Small intestine (tissue), 7 donors: Measurements from ENCODE around the gene FOLR1. TPM values are rescaled to one million over a fixed set of nuclear protein-coding genes. Genes with fewer than 3 reads are reported as not detected.

Experiments
- DNase-seq, 2 donors: peaks; one replicate each; pipeline versions ENCODE4 v3.0.0 to v3.0.0-alpha.2; 2013
- FAIRE-seq: peaks from 2 replicates; lab custom pipeline; 2012; peaks lifted over from hg19 to GRCh38; lab: Jason Lieb, UNC
- H3K27ac ChIP-seq, 3 donors: one replicate each; pipeline ENCODE4 v1.5.1; 2013; ENCODE audit warnings: low read length in 2 of 3, mild to moderate bottlenecking in 2 of 3, control low read depth in 1 of 3, inconsistent platforms in 1 of 3, low read depth in 1 of 3, moderate library complexity in 1 of 3
- H3K27me3 ChIP-seq, 3 donors: one replicate each; pipeline ENCODE4 v1.6.1; 2013; ENCODE audit warnings: low read length in 3 of 3, inconsistent platforms in 1 of 3; ENCODE audit not compliant: control insufficient read depth in 3 of 3, insufficient read depth in 3 of 3
- H3K36me3 ChIP-seq, 3 donors: one replicate each; pipeline ENCODE4 v1.6.1; 2013; ENCODE audit warnings: low read length in 3 of 3, inconsistent platforms in 1 of 3, low read depth in 1 of 3, mild to moderate bottlenecking in 1 of 3, moderate library complexity in 1 of 3; ENCODE audit not compliant: control insufficient read depth in 3 of 3, insufficient read depth in 2 of 3
- H3K4me1 ChIP-seq, 3 donors: one replicate each; pipeline ENCODE4 v1.6.1; 2013; ENCODE audit warnings: low read length in 2 of 3, inconsistent platforms in 1 of 3, low read depth in 1 of 3, mild to moderate bottlenecking in 1 of 3, moderate library complexity in 1 of 3; ENCODE audit not compliant: control insufficient read depth in 3 of 3, insufficient read depth in 2 of 3
- H3K4me3 ChIP-seq, 3 donors: one replicate each; pipeline ENCODE4 v1.5.1; 2013; ENCODE audit warnings: low read length in 3 of 3, control low read depth in 1 of 3, inconsistent platforms in 1 of 3, low read depth in 1 of 3, mild to moderate bottlenecking in 1 of 3, moderate library complexity in 1 of 3
- H3K9me3 ChIP-seq, 2 donors: one replicate each; pipeline ENCODE4 v1.6.1; 2013; ENCODE audit warnings: low read depth in 1 of 2, low read length in 1 of 2; ENCODE audit not compliant: control insufficient read depth in 2 of 2, insufficient read depth in 1 of 2
- WGBS, 3 donors: extraction: QIAGEN DNeasy Blood & Tissue Kit; methylation state at CpG; one replicate each; pipeline ENCODE4 v1.1.7; 2013; 5-methylcytosine and 5-hydroxymethylcytosine counted together
- polyA plus RNA-seq, 4 donors: library from polyadenylated mRNA; stranded (reverse) in 3 of 4; unstranded in 1 of 4; fragments of 200-250 nt in 3 of 4; fragments of 120-200 nt in 1 of 4; gene quantifications; one replicate each; pipeline versions ENCODE4 v1.2.1 to v1.2.3, GENCODE V29; 2013
- donor health status: healthy with polysubstance abuse.
- donor health status: control.
- donor health status: control.
- donor health status: Bipolar disorder and iron deficiency.
- donor health status: healthy.

FOLR1 gene
- polyA plus RNA-seq, 4 donors: 0.19 to 2.5 TPM; not detected in 2

DNA sequence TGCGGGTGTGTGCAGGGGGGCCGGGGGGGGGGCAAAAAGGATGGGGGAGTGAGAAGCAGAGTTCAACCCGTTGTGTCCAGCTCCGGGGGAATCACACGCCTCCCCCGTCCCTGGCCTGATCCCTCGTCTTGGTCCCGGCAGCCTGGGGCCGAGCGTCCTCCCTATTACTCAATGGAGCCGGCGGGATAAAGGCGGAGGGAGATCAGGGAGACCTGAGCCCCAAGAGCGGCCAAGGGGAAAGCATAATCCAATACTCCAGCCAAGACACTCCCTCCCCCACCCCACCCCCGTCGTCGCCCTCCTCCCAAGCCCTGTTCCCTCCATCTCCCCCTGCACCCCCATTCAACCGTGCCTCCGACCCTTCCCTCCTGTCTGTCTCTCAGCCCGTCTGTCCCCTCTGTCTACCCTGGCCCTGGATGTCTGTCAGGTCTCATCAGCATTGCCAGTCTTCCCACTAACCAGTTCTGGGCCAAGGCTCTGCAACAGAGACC lies 49.4 kb downstream of the FOLR1 start:
- peaks cover 0 to 32% (median 2%) of the 10 kb centered on the region in 3 donors for H3K4me1 ChIP-seq
- H3K27me3 ChIP-seq: peaks cover 12 to 74% (median 38%) of the 10 kb centered on the region in 3 donors
- no peaks in the 10 kb centered on the region for H3K9me3 ChIP-seq
- H3K4me3 ChIP-seq: no peak overlapping the region
- no peak overlapping the region for H3K27ac ChIP-seq
- FAIRE-seq (no peak), DNase-seq (no peak)
- peaks cover 0 to 24% (median 4%) of the 10 kb centered on the region in 3 donors for H3K36me3 ChIP-seq
- 13 to 16% (median 15%) methylated on average over 17 to 20 of the region's 20 CpGs for WGBS, 3 donors

DNA sequence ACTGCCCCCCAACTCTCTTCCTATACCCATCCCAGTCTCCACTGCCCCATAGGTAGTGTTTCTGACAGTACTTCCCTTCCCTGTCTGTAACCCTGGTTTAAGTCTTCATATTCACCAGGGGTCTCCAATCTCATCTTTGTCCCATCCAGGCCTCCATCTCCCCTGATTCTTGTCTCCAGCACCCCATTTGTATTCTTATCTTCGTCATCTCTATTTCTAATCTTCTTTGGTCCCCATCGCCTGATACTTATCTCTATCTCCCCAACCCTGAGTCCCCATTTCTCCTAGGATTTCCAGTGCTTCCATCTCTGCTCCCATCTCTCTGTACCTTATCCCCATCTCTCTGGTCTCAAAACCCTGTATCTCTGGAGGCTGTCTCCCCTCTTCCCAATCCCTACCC lies 50.2 kb downstream of the FOLR1 start:
- Histone ChIP-seq H3K4me1 (peaks cover 0 to 27% (median 2%) of the 10 kb centered on the region in 3 donors), H3K36me3 (peaks cover 0 to 17% (median 4%) of the 10 kb centered on the region in 3 donors), H3K9me3 (no peaks in the 10 kb centered on the region), H3K27ac (peak overlapping the region in 1 of 3 donors; percentile 11), H3K27me3 (peaks cover 12 to 82% (median 38%) of the 10 kb centered on the region in 3 donors), H3K4me3 (no peak overlapping the region)
- WGBS, 3 donors: 90 to 95% (median 93%) methylated on average over 2 of the region's 2 CpGs
- DNase-seq: no peak
- FAIRE-seq: no peak

DNA sequence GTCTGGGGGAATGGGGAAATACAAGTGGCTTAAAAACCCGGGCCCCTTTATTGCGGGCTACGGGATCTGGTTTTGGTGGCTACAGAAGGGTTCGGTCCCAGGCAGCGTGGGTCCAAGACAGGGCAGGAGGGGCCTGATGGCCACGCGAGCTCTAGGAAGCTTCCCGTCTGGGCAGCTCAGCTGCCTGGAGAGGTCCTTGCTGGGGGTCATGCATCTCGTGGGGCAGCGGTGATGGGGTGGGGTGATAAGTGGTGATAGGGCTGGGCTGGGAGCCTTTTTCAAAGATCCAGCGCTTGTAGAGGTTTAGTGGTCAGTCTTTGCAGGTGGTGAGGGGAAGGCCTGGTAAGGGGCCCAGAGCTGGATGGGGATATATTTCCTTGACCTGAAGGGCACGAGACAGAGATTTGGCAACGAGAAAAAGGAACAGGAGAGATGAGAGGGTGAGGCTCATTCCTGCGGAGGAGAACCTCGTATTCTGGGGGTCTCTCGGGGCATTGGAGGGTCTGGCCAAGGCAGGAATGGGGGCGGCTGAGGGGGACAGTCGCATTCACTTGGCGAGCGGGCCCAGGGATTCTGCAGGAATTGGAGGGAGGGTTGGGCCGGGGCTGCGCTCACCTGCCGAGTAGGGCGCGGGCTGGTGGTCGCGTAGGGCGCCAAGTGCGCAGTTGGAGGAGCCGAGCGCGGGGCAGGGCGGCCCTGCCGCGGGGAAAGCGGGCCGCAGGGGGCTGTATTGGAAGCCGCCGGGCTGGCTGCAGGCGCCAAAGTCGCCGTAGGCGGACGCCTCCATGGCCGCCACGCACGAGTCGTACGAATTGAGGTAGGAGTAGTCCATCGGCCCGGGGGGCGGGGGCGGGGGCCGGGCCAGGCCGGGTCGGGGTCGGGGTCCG lies 51.5 kb downstream of the FOLR1 start:
- Histone ChIP-seq H3K27me3 (peaks cover 12 to 92% (median 38%) of the 10 kb centered on the region in 3 donors), H3K4me3 (peak overlapping the region in 1 of 3 donors; percentile 22), H3K27ac (no peak overlapping the region), H3K36me3 (peaks cover 0 to 4% (median under 1%) of the 10 kb centered on the region in 3 donors), H3K9me3 (no peaks in the 10 kb centered on the region), H3K4me1 (peaks cover 0 to 22% (median 2%) of the 10 kb centered on the region in 3 donors)
- FAIRE-seq: no peak
- WGBS, 3 donors: 21 to 35% (median 35%) methylated on average over 38 to 58 of the region's 58 CpGs
- no peak for DNase-seq

DNA sequence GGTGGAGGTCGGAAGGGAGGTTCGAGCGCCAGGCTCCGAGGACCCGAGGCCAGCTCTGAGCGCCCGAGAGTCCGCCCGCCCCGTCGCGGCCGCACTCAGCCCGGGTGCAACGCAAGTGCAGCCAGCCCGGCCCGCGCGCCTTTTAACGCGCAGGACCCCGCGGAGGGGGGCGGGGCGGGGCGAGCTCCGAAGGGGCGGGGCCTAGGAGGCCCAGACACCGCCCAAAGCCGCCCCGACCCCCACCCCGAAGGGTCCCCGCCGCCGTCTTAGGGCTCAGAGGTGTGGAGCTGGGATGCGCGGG lies 52.1 kb downstream of the FOLR1 start, which contains the start of gene PHOX2A:
Gene PHOX2A (minus strand): TSS at position 117 of the 301 bp plus-strand sequence. CDS start 172 bp downstream, outside the sequence.
- no peak within 1 kb of the TSS for H3K27ac ChIP-seq
- FAIRE-seq (no peak), DNase-seq (no peak)
- H3K4me3 ChIP-seq: peak within 1 kb of the TSS in 2 of 3 donors; percentile 13 to 22
- H3K9me3 ChIP-seq: no peaks in the 10 kb centered on the region
- H3K36me3 ChIP-seq: no peaks in the 10 kb centered on the region
- H3K27me3 ChIP-seq: peaks cover 12 to 92% (median 38%) of the 10 kb centered on the region in 3 donors
- H3K4me1 ChIP-seq: peaks cover 0 to 17% (median 2%) of the 10 kb centered on the region in 3 donors
- WGBS, 3 donors: 3 to 12% (median 5%) methylated on average over 23 to 37 of the region's 37 CpGs

DNA sequence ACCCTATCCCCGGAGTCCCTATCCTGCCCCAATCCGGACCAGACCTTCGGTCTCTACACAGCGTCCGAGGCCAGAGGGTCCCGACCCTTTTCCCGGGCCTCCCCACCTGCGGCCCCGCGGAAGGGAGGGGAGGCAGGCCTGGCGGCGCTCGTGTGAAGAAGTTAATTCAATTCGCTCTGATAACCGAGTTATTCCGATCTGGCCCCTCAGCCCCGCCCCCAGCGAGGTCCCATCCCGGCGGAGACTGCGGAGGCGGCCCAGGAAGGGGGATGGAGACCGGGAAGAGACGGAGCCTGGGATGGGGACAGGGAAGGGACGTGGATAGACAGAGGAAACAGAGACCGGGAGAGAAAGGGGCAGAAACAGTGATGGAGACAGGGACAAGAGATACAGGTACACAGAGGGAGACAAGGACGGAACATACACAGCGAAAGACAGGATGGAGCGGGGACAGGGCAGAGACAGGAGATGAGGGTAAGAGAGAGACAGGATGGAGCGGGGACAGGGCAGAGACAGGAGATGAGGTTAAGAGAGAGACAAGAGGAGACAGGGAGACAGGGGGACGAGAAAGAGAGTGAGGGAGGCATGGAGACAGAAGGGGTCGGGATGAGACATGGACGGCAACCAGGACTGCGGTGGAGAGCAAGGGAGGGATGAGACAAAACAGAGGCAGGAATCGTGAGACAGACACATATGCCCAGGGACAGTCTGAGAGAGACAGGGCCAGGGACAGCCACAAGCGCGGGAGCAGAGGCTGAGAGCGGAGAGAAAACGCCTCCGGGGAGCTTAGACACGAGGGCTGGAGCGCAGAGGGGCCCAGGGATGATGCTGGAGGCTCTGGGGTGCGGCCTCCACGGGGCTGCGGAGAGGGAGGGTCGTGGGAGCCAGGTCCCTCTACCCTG lies 52.7 kb downstream of the FOLR1 start:
- peaks cover 0 to 11% (median 2%) of the 10 kb centered on the region in 3 donors for H3K4me1 ChIP-seq
- no peak for FAIRE-seq
- WGBS, 3 donors: 8 to 12% (median 8%) methylated on average over 42 to 46 of the region's 46 CpGs
- no peaks in the 10 kb centered on the region for H3K36me3 ChIP-seq
- peak overlapping the region in 1 of 3 donors; percentile 13 for H3K4me3 ChIP-seq
- no peaks in the 10 kb centered on the region for H3K9me3 ChIP-seq
- H3K27me3 ChIP-seq: peaks cover 12 to 87% (median 38%) of the 10 kb centered on the region in 3 donors
- no peak overlapping the region for H3K27ac ChIP-seq
- no peak for DNase-seq

DNA sequence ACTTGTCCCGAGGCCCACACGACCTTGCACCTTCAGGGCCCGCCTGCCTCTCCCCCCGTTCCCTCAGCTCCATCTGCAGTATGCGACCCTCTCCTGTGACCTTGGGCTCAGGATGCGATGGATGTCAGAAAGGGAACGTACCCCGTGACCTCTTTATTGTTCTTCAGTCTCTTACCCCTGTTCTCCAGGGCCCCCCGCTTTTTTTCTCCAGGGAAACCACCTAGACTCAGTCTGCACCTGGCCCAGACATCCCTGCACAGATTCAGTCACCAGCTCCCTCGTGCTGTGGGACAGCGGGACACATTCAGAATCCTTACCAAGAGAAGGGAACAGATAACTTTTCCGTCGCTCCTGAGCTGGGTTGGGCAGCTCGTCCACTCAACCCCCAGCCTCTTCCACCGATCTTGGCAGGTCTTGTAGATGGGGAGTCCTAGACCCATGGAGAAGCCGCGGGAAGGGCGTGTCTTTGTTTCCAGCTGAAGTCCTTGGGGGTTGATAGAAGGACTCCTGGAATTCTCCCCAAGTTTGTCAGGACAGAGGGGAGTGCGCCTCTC lies 53.4 kb downstream of the FOLR1 start:
- H3K36me3 ChIP-seq: no peaks in the 10 kb centered on the region
- FAIRE-seq: no peak
- peaks cover 12 to 86% (median 42%) of the 10 kb centered on the region in 3 donors for H3K27me3 ChIP-seq

More for the DNA sequence above, 53.4 kb downstream of the FOLR1 start:
- no peaks in the 10 kb centered on the region for H3K9me3 ChIP-seq
- no peak overlapping the region for H3K4me3 ChIP-seq
- no peak overlapping the region for H3K27ac ChIP-seq
- DNase-seq: no peak
- WGBS, 3 donors: 9 to 15% (median 12%) methylated on average over 19 of the region's 19 CpGs
- H3K4me1 ChIP-seq: peaks cover 0 to 7% (median 0%) of the 10 kb centered on the region in 3 donors
